ENCODE measurements around the gene ADD3.
"Not testable (repeated sequence)": the region's sequence is repeated elsewhere in the genome, so short reads cannot be mapped to it uniquely, and the experiment has no call there.

ADD3 gene

DNA sequence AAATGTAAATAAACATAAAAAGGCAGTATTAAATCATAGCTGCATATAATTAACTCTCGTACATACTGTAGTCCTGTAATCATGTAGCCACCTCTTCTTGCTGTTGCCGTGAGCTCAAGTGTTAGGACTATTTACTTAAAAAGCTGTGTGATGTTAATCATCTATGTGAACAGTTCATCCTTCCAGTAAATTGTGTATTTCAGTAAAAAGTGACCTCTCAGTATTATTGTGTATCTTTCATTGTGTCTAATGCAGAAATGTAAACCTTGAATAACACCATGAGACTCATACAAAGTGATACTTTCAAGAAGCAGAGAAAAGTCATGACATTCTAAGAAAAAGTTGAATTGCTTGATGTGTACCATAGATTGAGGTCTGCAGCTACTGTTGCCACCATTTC lies 38.0 kb downstream of the ADD3 start:
- H3K4me3 ChIP-seq (ENCODE audit: low read depth, low read length): no peak overlapping the region
- TF ChIP-seq, protein P1, sequence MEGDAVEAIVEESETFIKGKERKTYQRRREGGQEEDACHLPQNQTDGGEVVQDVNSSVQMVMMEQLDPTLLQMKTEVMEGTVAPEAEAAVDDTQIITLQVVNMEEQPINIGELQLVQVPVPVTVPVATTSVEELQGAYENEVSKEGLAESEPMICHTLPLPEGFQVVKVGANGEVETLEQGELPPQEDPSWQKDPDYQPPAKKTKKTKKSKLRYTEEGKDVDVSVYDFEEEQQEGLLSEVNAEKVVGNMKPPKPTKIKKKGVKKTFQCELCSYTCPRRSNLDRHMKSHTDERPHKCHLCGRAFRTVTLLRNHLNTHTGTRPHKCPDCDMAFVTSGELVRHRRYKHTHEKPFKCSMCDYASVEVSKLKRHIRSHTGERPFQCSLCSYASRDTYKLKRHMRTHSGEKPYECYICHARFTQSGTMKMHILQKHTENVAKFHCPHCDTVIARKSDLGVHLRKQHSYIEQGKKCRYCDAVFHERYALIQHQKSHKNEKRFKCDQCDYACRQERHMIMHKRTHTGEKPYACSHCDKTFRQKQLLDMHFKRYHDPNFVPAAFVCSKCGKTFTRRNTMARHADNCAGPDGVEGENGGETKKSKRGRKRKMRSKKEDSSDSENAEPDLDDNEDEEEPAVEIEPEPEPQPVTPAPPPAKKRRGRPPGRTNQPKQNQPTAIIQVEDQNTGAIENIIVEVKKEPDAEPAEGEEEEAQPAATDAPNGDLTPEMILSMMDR (IDR thresholded peaks at IDR 0.05; ENCODE audit: low read depth, low read length): no peak

DNA sequence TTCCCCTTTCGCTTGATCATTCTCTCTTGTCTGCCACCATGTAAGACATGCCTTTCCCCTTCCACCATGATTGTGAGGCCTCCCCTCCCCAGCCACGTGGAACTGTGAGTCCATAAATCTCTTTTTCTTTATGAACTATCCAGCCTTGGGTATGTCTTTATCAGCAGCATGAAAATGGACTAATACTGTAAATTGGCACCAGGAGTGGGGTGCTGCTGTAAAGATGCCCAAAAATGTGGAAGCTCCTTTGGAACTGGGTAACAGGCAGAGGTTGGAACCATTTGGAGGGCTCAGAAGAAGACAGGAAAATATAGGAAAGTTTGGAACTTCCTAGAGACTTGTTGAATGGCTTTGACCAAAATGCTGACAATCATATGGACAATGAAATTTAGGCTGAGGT lies 40.4 kb downstream of the ADD3 start:
- H3K4me3 ChIP-seq (ENCODE audit: low read depth, low read length): not testable (repeated sequence)

DNA sequence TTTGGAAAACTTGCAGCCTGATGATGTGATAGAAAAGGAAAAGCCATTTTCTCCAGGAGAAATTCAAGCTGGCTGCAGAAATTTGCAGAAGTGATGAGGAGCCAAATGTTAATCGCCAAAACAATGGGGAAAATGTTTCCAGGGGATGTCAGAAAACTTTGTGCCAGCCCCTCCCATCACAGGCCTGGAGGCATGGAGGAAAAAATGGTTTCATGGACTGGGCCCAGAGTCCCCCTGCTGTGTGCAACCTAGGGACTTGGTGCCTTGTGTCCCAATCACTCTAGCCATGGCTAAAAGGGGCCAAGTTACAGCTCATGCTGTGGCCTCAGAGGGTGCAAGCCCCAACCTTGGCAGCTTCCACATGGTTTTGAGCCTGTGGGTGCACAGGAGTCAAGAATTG lies 41.0 kb downstream of the ADD3 start:
- TF ChIP-seq, protein P1 (IDR thresholded peaks at IDR 0.05; ENCODE audit: low read depth, low read length): no peak
- no peak overlapping the region for H3K4me3 ChIP-seq (ENCODE audit: low read depth, low read length)

- H3K4me3 ChIP-seq (ENCODE audit: low read depth, low read length): not testable (repeated sequence)
These were observed 42.3 kb downstream of the ADD3 start for GRCh38 chr10:110049889-110050591.

DNA sequence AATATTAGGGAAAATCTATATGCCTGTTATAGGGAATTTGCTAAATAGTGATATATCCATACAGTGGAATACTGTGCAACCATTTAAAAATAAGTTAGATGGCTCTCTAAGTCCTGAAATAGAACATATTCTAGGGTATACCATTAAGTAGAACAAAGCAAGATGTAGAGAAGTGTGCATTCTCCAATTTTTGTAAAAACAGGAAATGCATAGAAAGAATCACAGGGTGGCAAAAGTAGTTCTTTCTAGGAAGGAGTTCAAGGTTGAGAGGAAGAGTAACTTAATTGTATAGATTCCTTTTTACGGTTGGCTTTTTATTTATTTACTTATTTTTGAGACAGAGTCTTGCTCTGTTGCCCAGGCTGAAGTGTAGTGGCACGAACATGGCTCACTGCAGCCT lies 43.7 kb downstream of the ADD3 start:
- H3K4me3 ChIP-seq (ENCODE audit: low read depth, low read length): no peak overlapping the region
- TF ChIP-seq, protein P1 (IDR thresholded peaks at IDR 0.05; ENCODE audit: low read depth, low read length): no peak

- TF ChIP-seq, protein P1 (IDR thresholded peaks at IDR 0.05; ENCODE audit: low read depth, low read length): no peak
- H3K4me3 ChIP-seq (ENCODE audit: low read depth, low read length): no peak overlapping the region
These were observed 45.1 kb downstream of the ADD3 start for GRCh38 chr10:110052916-110053315.

DNA sequence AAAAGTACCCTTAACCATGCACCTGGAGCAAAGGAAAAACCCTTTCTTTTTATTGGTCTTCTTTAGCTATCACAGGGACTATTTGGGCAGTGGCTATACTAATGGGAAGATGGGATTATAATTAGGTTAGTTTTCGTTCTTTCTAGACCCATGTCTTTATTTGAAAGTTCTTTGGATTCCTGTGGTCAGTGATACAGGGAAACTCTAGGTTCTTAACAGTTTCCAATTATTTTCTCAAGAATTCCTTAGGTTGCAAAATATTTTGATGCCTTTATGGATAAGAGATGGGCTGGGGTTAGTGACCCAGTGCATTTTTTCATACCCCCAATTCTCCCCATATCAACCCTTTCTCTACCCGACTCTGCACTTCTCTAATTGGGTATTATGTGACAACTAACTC lies 49.0 kb downstream of the ADD3 start:
- TF ChIP-seq, protein P1 (IDR thresholded peaks at IDR 0.05; ENCODE audit: low read depth, low read length): no peak
- H3K4me3 ChIP-seq (ENCODE audit: low read depth, low read length): no peak overlapping the region

- TF ChIP-seq, protein P1 (IDR thresholded peaks at IDR 0.05; ENCODE audit: low read depth, low read length): no peak
- H3K4me3 ChIP-seq (ENCODE audit: low read depth, low read length): no peak overlapping the region
These were observed 49.7 kb downstream of the ADD3 start for GRCh38 chr10:110057456-110057855.

All from WI38 (cell line).